Measurements from ENCODE around the gene ANAPC7.

- no peak for TF ChIP-seq POLR2A (IDR thresholded peaks at IDR 0.05; ENCODE audit: low read length)
- no peak for TF ChIP-seq GATA1 (IDR thresholded peaks at IDR 0.05; ENCODE audit: low read depth, low read length)
Observed at GRCh38 chr12:110421701-110422100, 18.2 kb upstream of the ANAPC7 start.

Data from erythroblast (primary cell).